T-helper 1 cell (primary cell): ENCODE measurements around the gene RFESD.

Source experiments
- DNase-seq, 5 donors: peaks; one replicate each; pipeline ENCODE4 v3.0.0-alpha.2; 2012 to 2020
- total RNA-seq, 4 donors: gene quantifications; one replicate each; lab custom pipeline; 2026; lab: John Stamatoyannopoulos, UW

Gene RFESD
- 1.8 to 7.2 (median 4.4) reads per million in 4 donors for total RNA-seq

GRCh38 chr5:95646569-95647431 lies at the start of gene RFESD:
Gene RFESD (plus strand): TSS chr5:95646777. CDS start chr5:95652272, 5,495 bp downstream.
- DNase-seq = peak; percentile 87 to 98 (median 88)

- DNase-seq = no peak
These were observed 47.3 kb upstream of the RFESD start for GRCh38 chr5:95599252-95599651.

GRCh38 chr5:95600557-95600956 lies 46.0 kb upstream of the RFESD start:
- DNase-seq = no peak

- no peak for DNase-seq
These were observed 40.8 kb upstream of the RFESD start for GRCh38 chr5:95605786-95606185.

GRCh38 chr5:95606419-95606818 lies 40.2 kb upstream of the RFESD start:
- no peak for DNase-seq

- no peak for DNase-seq
These were observed 36.9 kb upstream of the RFESD start for GRCh38 chr5:95609711-95610110.

GRCh38 chr5:95610546-95610945 lies 36.0 kb upstream of the RFESD start:
- DNase-seq = no peak

GRCh38 chr5:95611396-95611795 lies 35.2 kb upstream of the RFESD start:
- DNase-seq = no peak

GRCh38 chr5:95613514-95613913 lies 33.1 kb upstream of the RFESD start:
- no peak for DNase-seq

GRCh38 chr5:95615164-95615467 lies 31.5 kb upstream of the RFESD start:
- peak in 1 of 5 donors; percentile 32 for DNase-seq

- no peak for DNase-seq
These were observed 29.5 kb upstream of the RFESD start for GRCh38 chr5:95617057-95617456.

- DNase-seq = no peak
These were observed 27.5 kb upstream of the RFESD start for GRCh38 chr5:95619096-95619495.

GRCh38 chr5:95619514-95620029 lies 27.0 kb upstream of the RFESD start:
- DNase-seq = no peak

GRCh38 chr5:95620030-95620869 lies 26.3 kb upstream of the RFESD start, which contains the start of gene GPR150:
Gene GPR150 (plus strand): TSS chr5:95620087. CDS start chr5:95620276, 189 bp downstream.
- peak; percentile 37 to 72 (median 47) for DNase-seq

GRCh38 chr5:95620870-95621838 lies 25.4 kb upstream of the RFESD start:
- peak in 4 of 5 donors; percentile 29 to 61 (median 34) for DNase-seq

GRCh38 chr5:95621839-95622629 lies 24.5 kb upstream of the RFESD start:
- peak in 4 of 5 donors; percentile 5 to 45 (median 23) for DNase-seq

GRCh38 chr5:95623706-95624105 lies 22.9 kb upstream of the RFESD start:
- no peak for DNase-seq

- DNase-seq = no peak
These were observed 22.2 kb upstream of the RFESD start for GRCh38 chr5:95624368-95624767.

GRCh38 chr5:95626701-95627100 lies 19.9 kb upstream of the RFESD start:
- DNase-seq = no peak

GRCh38 chr5:95627971-95628810 lies 18.4 kb upstream of the RFESD start:
- no peak for DNase-seq
